Esophagus squamous epithelium (tissue), 4 donors: ENCODE results near the gene TANGO6.

ENCODE experiments used
- CTCF ChIP-seq, 6 experiments: fragments of 450-650 bp in 4 of 6; fragments of 200-600 bp in 2 of 6; sonication (generic) in 2 of 6; IDR thresholded peaks; one replicate each; pipeline ENCODE4 v1.5.1; 2016 to 2019; ENCODE audit warnings: antibody characterized with exemption in 6 of 6, mild to moderate bottlenecking in 4 of 6, moderate library complexity in 4 of 6
- POLR2A ChIP-seq, 4 donors: fragments of 450-650 bp; IDR thresholded peaks; one replicate each; pipeline ENCODE4 v1.6.1; 2017; ENCODE audit warnings: antibody characterized with exemption in 4 of 4, mild to moderate bottlenecking in 4 of 4, moderate library complexity in 3 of 4

GRCh38 chr16:69105501-69106361 lies 262.4 kb downstream of the TANGO6 start, which contains the start of gene HAS3:
- TF ChIP-seq CTCF (IDR thresholded peaks at IDR 0.05) (peak in 5 of 6 experiments; percentile 14 to 60 (median 45)), POLR2A (IDR thresholded peaks at IDR 0.05) (peak in 2 of 4 donors; percentile 46 to 55)
